Cardiac septum (tissue), 1 donor: Measurements from ENCODE around the gene SNAP23. TPM values are rescaled to one million over a fixed set of nuclear protein-coding genes. Genes with fewer than 3 reads are reported as not detected.
"Not testable (repeated sequence)": the region's sequence is repeated elsewhere in the genome, so short reads cannot be mapped to it uniquely, and the experiment has no call there.

Source experiments
- DNase-seq: peaks from one replicate; pipeline ENCODE4 v3.0.0-alpha.2; 2020; ENCODE audit warnings: low spot score
- intact Hi-C: fragments of 100-400 bp; cut with DNase I; formaldehyde crosslinking; loops from one replicate; pipeline ENCODE4 v1.14.0; 2022
- total RNA-seq: library from RNA; stranded (reverse); fragmentation: NEBNext Ultra II Directional; extraction: Animal tissue kit (Norgen Biotek cat#: 25700); gene quantifications from one replicate; pipeline ENCODE4 v1.2.1, GENCODE V29; 2021
- donor health status: DM: no; HTN: no; CAD: no.

SNAP23 gene
- total RNA-seq, 1 donor from 2014 or later, result 48.2 TPM

GRCh38 chr15:42549032-42549491, 53.6 kb downstream of the SNAP23 start:
- DNase-seq, result no peak
- intact Hi-C loops, result loop anchor here (2.0 to 5.0 kb wide), 3 partner anchors 26 to 103 kb away; partner anchors contain the start of gene STARD9

- intact Hi-C loops, result loop anchor here (2.0 to 5.0 kb wide), 3 partner anchors 25 to 102 kb away; partner anchors contain the start of gene STARD9
- DNase-seq, result no peak
Measured at GRCh38 chr15:42549741-42550392, 54.4 kb downstream of the SNAP23 start.

GRCh38 chr15:42553554-42553953, 58.1 kb downstream of the SNAP23 start:
- no peak for DNase-seq
- intact Hi-C loops, result no loop called here

GRCh38 chr15:42556550-42557207, 61.2 kb downstream of the SNAP23 start:
- DNase-seq, intact Hi-C loops: not testable (repeated sequence)

- DNase-seq, result no peak
- intact Hi-C loops, result no loop called here
Measured at GRCh38 chr15:42558739-42559138, 63.3 kb downstream of the SNAP23 start.

GRCh38 chr15:42575188-42576039, 80.0 kb downstream of the SNAP23 start, which contains the start of gene STARD9:
Gene STARD9 (plus strand): TSS chr15:42575606. CDS start chr15:42575716, 110 bp downstream.
- intact Hi-C loops, result loop anchor here (2.0 to 5.0 kb wide), 2 partner anchors 27 to 77 kb away; partner anchors contain the start of genes HAUS2 and LRRC57
- DNase-seq, result peak; percentile 99

GRCh38 chr15:42576040-42576594, 80.7 kb downstream of the SNAP23 start:
- DNase-seq, result no peak
- intact Hi-C loops, result loop anchor here (5.0 kb wide), 1 partner anchor 76 kb away; no protein-coding TSS in a partner anchor

- DNase-seq, result no peak
- intact Hi-C loops, result loop anchor here (5.0 kb wide), 1 partner anchor 76 kb away; no protein-coding TSS in a partner anchor
Measured at GRCh38 chr15:42576776-42577175, 81.3 kb downstream of the SNAP23 start.

GRCh38 chr15:42577514-42578031, 82.1 kb downstream of the SNAP23 start:
- no peak for DNase-seq
- intact Hi-C loops, result loop anchor here (5.0 kb wide), 1 partner anchor 75 kb away; no protein-coding TSS in a partner anchor

- intact Hi-C loops, result loop anchor here (5.0 kb wide), 1 partner anchor 73 kb away; no protein-coding TSS in a partner anchor
Measured at GRCh38 chr15:42578984-42579537, 83.6 kb downstream of the SNAP23 start.

GRCh38 chr15:42581272-42581730, 85.9 kb downstream of the SNAP23 start:
- peak; percentile 94 for DNase-seq
- intact Hi-C loops, result no loop called here

More at GRCh38 chr15:42578984-42579537, 83.6 kb downstream of the SNAP23 start:
- no peak for DNase-seq

Other genes starting within 250 kb of the SNAP23 start
- 20.3 TPM for gene GANC, start 222.4 kb upstream of the SNAP23 start, total RNA-seq
- 21.0 TPM for gene TMEM87A, start 222.2 kb upstream of the SNAP23 start, total RNA-seq
- 14.8 TPM for gene CAPN3, start 136.1 kb upstream of the SNAP23 start, total RNA-seq
- 691 TPM for gene ZNF106, start 4.5 kb upstream of the SNAP23 start, total RNA-seq
- gene LRRC57, start 53.2 kb downstream of the SNAP23 start, total RNA-seq, result 16.9 TPM
- gene HAUS2, start 53.2 kb downstream of the SNAP23 start, total RNA-seq, result 14.7 TPM
- 9.2 TPM for gene STARD9, start 80.0 kb downstream of the SNAP23 start, total RNA-seq
- gene CDAN1, start 241.5 kb downstream of the SNAP23 start, total RNA-seq, result 6.5 TPM